Sigmoid colon (tissue), 7 donors: ENCODE data around the gene FZR1. TPM values are rescaled to one million over a fixed set of nuclear protein-coding genes. Genes with fewer than 3 reads are reported as not detected.

Experiments used
- DNase-seq: peaks from one replicate; pipeline ENCODE4 v3.0.0-alpha.2; 2019
- H3K27ac ChIP-seq, 4 donors: fragments of 200-600 bp; sonication (generic); one replicate each; pipeline ENCODE4 v1.5.1; 2016 to 2019; ENCODE audit warnings: mild to moderate bottlenecking in 1 of 4
- H3K27me3 ChIP-seq, 3 donors: fragments of 200-600 bp; sonication (generic); one replicate each; pipeline ENCODE4 v1.5.1; 2019; ENCODE audit warnings: mild to moderate bottlenecking in 1 of 3
- H3K36me3 ChIP-seq, 4 donors: fragments of 200-600 bp; sonication (generic); one replicate each; pipeline ENCODE4 v1.5.1; 2016 to 2019
- H3K4me1 ChIP-seq, 4 donors: fragments of 200-600 bp; sonication (generic); one replicate each; pipeline ENCODE4 v1.5.1; 2017 to 2019
- H3K4me3 ChIP-seq, 4 donors: fragments of 200-600 bp; sonication (generic); one replicate each; pipeline ENCODE4 v1.5.1; 2017 to 2019; ENCODE audit warnings: mild to moderate bottlenecking in 2 of 4, moderate library complexity in 1 of 4
- H3K9me3 ChIP-seq, 4 donors: fragments of 200-600 bp in 3 of 4; sonication (generic) in 3 of 4; one replicate each; pipeline versions ENCODE4 v1.5.1 to v1.6.1; 2013 to 2019
- CTCF ChIP-seq, 4 experiments: fragments of 450-650 bp in 3 of 4; fragments of 200-600 bp in 1 of 4; IDR thresholded peaks; one replicate each; pipeline ENCODE4 v1.5.1; 2016 to 2019; ENCODE audit warnings: antibody characterized with exemption in 4 of 4, mild to moderate bottlenecking in 3 of 4, moderate library complexity in 2 of 4
- EP300 ChIP-seq, 4 donors: sonication (generic); formaldehyde crosslinking; IDR thresholded peaks; one replicate each; pipeline ENCODE4 v1.6.1; 2017; ENCODE audit warnings: antibody characterized with exemption in 4 of 4
- POLR2A ChIP-seq, 2 donors: fragments of 450-650 bp; IDR thresholded peaks; one replicate each; pipeline ENCODE4 v1.6.1; 2016; ENCODE audit warnings: antibody characterized with exemption in 2 of 2, mild to moderate bottlenecking in 2 of 2, moderate library complexity in 2 of 2
- POLR2AphosphoS5 ChIP-seq, 4 donors: sonication (generic); formaldehyde crosslinking; IDR thresholded peaks; one replicate each; pipeline ENCODE4 v1.6.1; 2017; ENCODE audit warnings: antibody characterized with exemption in 4 of 4
- WGBS, 2 donors: extraction: QIAGEN DNeasy Blood & Tissue Kit; methylation state at CpG; one replicate each; pipeline ENCODE4 v1.1.7; 2013; 5-methylcytosine and 5-hydroxymethylcytosine counted together
- intact Hi-C: fragments of 100-400 bp; cut with DNase I; formaldehyde crosslinking; loops from one replicate; pipeline ENCODE4 v1.15.1; 2023
- polyA plus RNA-seq, 3 donors: library from polyadenylated mRNA; stranded (reverse); fragments of 200-250 nt; gene quantifications; one replicate each; pipeline ENCODE4 v1.2.3, GENCODE V29; 2013
- total RNA-seq, 4 donors: library from RNA; depleted of rRNA; stranded (reverse); fragments of >200 nt; gene quantifications; one replicate each; pipeline ENCODE4 v1.1.0, GENCODE V29; 2016
- donor health status: healthy with polysubstance abuse.
- donor health status: Bipolar disorder and iron deficiency.
- donor health status: healthy.

The FZR1 gene
- total and polyA plus RNA-seq, 7 donors = 11.4 to 44.6 (median 18.1) TPM

- intact Hi-C loops = no loop called here
- Histone ChIP-seq H3K36me3 (peaks cover 17 to 56% (median 31%) of the 10 kb centered on the region in 4 donors), H3K27ac (no peak overlapping the region), H3K4me1 (no peaks in the 10 kb centered on the region), H3K4me3 (no peak overlapping the region), H3K27me3 (no peaks in the 10 kb centered on the region), H3K9me3 (no peaks in the 10 kb centered on the region)
- DNase-seq = no peak
- no peak for TF ChIP-seq EP300 (IDR thresholded peaks at IDR 0.05)
- no peak for TF ChIP-seq POLR2AphosphoS5 (IDR thresholded peaks at IDR 0.05)
- TF ChIP-seq CTCF (IDR thresholded peaks at IDR 0.05) = no peak
- no peak for TF ChIP-seq POLR2A (IDR thresholded peaks at IDR 0.05)
- 95 to 97% methylated on average over 40 of the region's 40 CpGs for WGBS, 2 donors
Observed at GRCh38 chr19:3522421-3523360, 16.6 kb downstream of the FZR1 start.

- no peak for TF ChIP-seq POLR2A (IDR thresholded peaks at IDR 0.05)
- no peak for TF ChIP-seq POLR2AphosphoS5 (IDR thresholded peaks at IDR 0.05)
- no peaks in the 10 kb centered on the region for H3K9me3 ChIP-seq
- no peak for DNase-seq
- no peak overlapping the region for H3K27ac ChIP-seq
- WGBS, 2 donors = 93 to 96% methylated on average over 21 of the region's 21 CpGs
- H3K4me3 ChIP-seq = no peak overlapping the region
- H3K36me3 ChIP-seq = peaks cover 17 to 63% (median 36%) of the 10 kb centered on the region in 4 donors
- intact Hi-C loops = no loop called here
- no peaks in the 10 kb centered on the region for H3K27me3 ChIP-seq
- H3K4me1 ChIP-seq = no peaks in the 10 kb centered on the region
Observed at GRCh38 chr19:3523361-3524077, 17.4 kb downstream of the FZR1 start.

GRCh38 chr19:3524078-3524842, 18.1 kb downstream of the FZR1 start:
- Histone ChIP-seq H3K9me3 (no peaks in the 10 kb centered on the region), H3K27ac (no peak overlapping the region), H3K4me3 (no peak overlapping the region), H3K27me3 (no peaks in the 10 kb centered on the region), H3K4me1 (no peaks in the 10 kb centered on the region), H3K36me3 (peaks cover 17 to 63% (median 36%) of the 10 kb centered on the region in 4 donors)
- no peak for DNase-seq
- intact Hi-C loops = no loop called here
- WGBS, 2 donors = 95% methylated on average over 33 of the region's 33 CpGs
- no peak for TF ChIP-seq POLR2AphosphoS5 (IDR thresholded peaks at IDR 0.05)
- no peak for TF ChIP-seq POLR2A (IDR thresholded peaks at IDR 0.05)
- no peak for TF ChIP-seq CTCF (IDR thresholded peaks at IDR 0.05)
- TF ChIP-seq EP300 (IDR thresholded peaks at IDR 0.05) = no peak

GRCh38 chr19:3524904-3525451, 18.9 kb downstream of the FZR1 start:
- DNase-seq = no peak
- Histone ChIP-seq H3K4me1 (no peaks in the 10 kb centered on the region), H3K27ac (no peak overlapping the region), H3K9me3 (no peaks in the 10 kb centered on the region), H3K4me3 (no peak overlapping the region), H3K36me3 (peaks cover 17 to 59% (median 36%) of the 10 kb centered on the region in 4 donors), H3K27me3 (no peaks in the 10 kb centered on the region)
- 95 to 96% methylated on average over 20 of the region's 20 CpGs for WGBS, 2 donors
- intact Hi-C loops = no loop called here
- TF ChIP-seq CTCF (IDR thresholded peaks at IDR 0.05) (no peak), EP300 (IDR thresholded peaks at IDR 0.05) (no peak), POLR2AphosphoS5 (IDR thresholded peaks at IDR 0.05) (no peak), POLR2A (IDR thresholded peaks at IDR 0.05) (no peak)
